GM23338 (cell line): ENCODE results near the gene AHCY. TPM values are rescaled to one million over a fixed set of nuclear protein-coding genes. Genes with fewer than 3 reads are reported as not detected.

Source experiments
- ATAC-seq: fragments of 200-7000 bp; cut with Tn5 transposase; 3 replicates; pipeline ENCODE4 v1.9.1; 2020
- DNase-seq: peaks from one replicate; pipeline ENCODE4 v3.0.0-alpha.2; 2015; ENCODE audit warnings: low spot score
- H2AFZ ChIP-seq: fragments of 200-600 bp; sonication (generic); 2 replicates; pipeline ENCODE4 v1.8.0; 2016; ENCODE audit warnings: antibody characterized with exemption, mild to moderate bottlenecking, moderate library complexity
- H3F3A ChIP-seq: fragments of 200-600 bp; sonication (generic); replicated peaks from 2 replicates; pipeline ENCODE4 v1.8.0; 2017; ENCODE audit warnings: antibody characterized with exemption, mixed run types, low read depth
- H3K27ac ChIP-seq: fragments of 200-600 bp; sonication (generic); 2 replicates; pipeline ENCODE4 v1.6.1; 2016; ENCODE audit warnings: low read depth
- H3K27me3 ChIP-seq: fragments of 200-600 bp; sonication (generic); 2 replicates; pipeline ENCODE4 v1.8.0; 2016; ENCODE audit warnings: mild to moderate bottlenecking, mixed run types, moderate library complexity; ENCODE audit not compliant: insufficient read depth
- H3K36me3 ChIP-seq: fragments of 200-600 bp; sonication (generic); 2 replicates; pipeline ENCODE4 v1.8.0; 2016; ENCODE audit warnings: mild to moderate bottlenecking; ENCODE audit not compliant: insufficient read depth
- H3K4me1 ChIP-seq: fragments of 200-600 bp; sonication (generic); 2 replicates; pipeline ENCODE4 v1.8.0; 2016; ENCODE audit warnings: mild to moderate bottlenecking, moderate library complexity; ENCODE audit not compliant: insufficient read depth
- H3K4me2 ChIP-seq: fragments of 200-600 bp; sonication (generic); 2 replicates; pipeline ENCODE4 v1.7.1; 2017; ENCODE audit warnings: mixed run types
- H3K4me3 ChIP-seq: fragments of 200-600 bp; sonication (generic); 2 replicates; pipeline ENCODE4 v1.6.1; 2016; ENCODE audit warnings: mixed run types
- H3K79me2 ChIP-seq: fragments of 200-600 bp; sonication (generic); replicated peaks from 2 replicates; pipeline ENCODE4 v1.8.0; 2017; ENCODE audit warnings: mild to moderate bottlenecking; ENCODE audit not compliant: insufficient read depth
- H3K9me2 ChIP-seq: fragments of 200-600 bp; sonication (generic); 2 replicates; pipeline ENCODE4 v1.8.0; 2017; ENCODE audit not compliant: insufficient read depth
- H4K20me1 ChIP-seq: fragments of 200-600 bp; sonication (generic); replicated peaks from 2 replicates; pipeline ENCODE4 v1.8.0; 2017; ENCODE audit warnings: mild to moderate bottlenecking; ENCODE audit not compliant: insufficient read depth
- H3K27ac Mint-ChIP-seq: 2 replicates; pipeline ENCODE4 v1.8.0; 2020; ENCODE audit warnings: inconsistent platforms, mild to moderate bottlenecking, moderate library complexity, mixed read lengths
- H3K27me3 Mint-ChIP-seq: 3 replicates; pipeline ENCODE4 v1.8.0; 2022; ENCODE audit warnings: low read depth, mild to moderate bottlenecking, moderate library complexity, mixed read lengths, inconsistent platforms; ENCODE audit not compliant: insufficient read depth, poor library complexity
- H3K36me3 Mint-ChIP-seq: 3 replicates; pipeline ENCODE4 v1.8.0; 2021; ENCODE audit warnings: low read depth, mild to moderate bottlenecking, inconsistent platforms, moderate library complexity, mixed read lengths
- H3K4me1 Mint-ChIP-seq: 3 replicates; pipeline ENCODE4 v1.8.0; 2020; ENCODE audit warnings: mild to moderate bottlenecking, inconsistent platforms, mixed read lengths
- H3K4me3 Mint-ChIP-seq: 3 replicates; pipeline ENCODE4 v1.8.0; 2021; ENCODE audit warnings: moderate library complexity, mild to moderate bottlenecking, inconsistent platforms, mixed read lengths
- H3K9me3 Mint-ChIP-seq: 3 replicates; pipeline ENCODE4 v1.8.0; 2020; ENCODE audit warnings: moderate library complexity, mild to moderate bottlenecking, inconsistent platforms, mixed read lengths
- EZH2phosphoT487 ChIP-seq: fragments of 200-600 bp; sonication (generic); IDR thresholded peaks from one replicate; pipeline ENCODE4 v1.8.1; 2018; ENCODE audit warnings: antibody characterized with exemption; ENCODE audit not compliant: unreplicated experiment
- NANOG ChIP-seq: IDR thresholded peaks from 2 replicates; pipeline ENCODE4 v1.6.1; 2016; ENCODE audit warnings: antibody characterized with exemption, borderline replicate concordance
- STAT1 ChIP-seq: IDR thresholded peaks from one replicate; pipeline ENCODE4 v1.6.1; 2016; ENCODE audit warnings: antibody characterized with exemption; ENCODE audit not compliant: unreplicated experiment
- ZNF331 ChIP-seq: fragments of 250-450 bp; sonication (Bioruptor Pico); IDR thresholded peaks from 2 replicates; pipeline ENCODE4 v1.5.0; 2020; ENCODE audit warnings: low read depth, mild to moderate bottlenecking, moderate library complexity
- polyA plus RNA-seq: library from polyadenylated mRNA; unstranded; fragments of >200 nt; fragmentation: Nextera tagmentation; extraction: Ambion mirVana; gene quantifications from 2 replicates; pipeline ENCODE4 v1.2.1, GENCODE V29; 2016
- total RNA-seq: library from RNA; depleted of rRNA; stranded (reverse); fragments of >200 nt; shearing (Covaris generic); gene quantifications from 2 replicates; pipeline ENCODE4 v1.2.3, GENCODE V29; 2014
- TF ChIP-seq, protein P1 (sequence below): fragments of 250-450 bp; sonication (Bioruptor Pico); IDR thresholded peaks from 2 replicates; pipeline ENCODE4 v1.5.0; 2020; ENCODE audit warnings: mild to moderate bottlenecking, moderate library complexity

The AHCY gene
- total and polyA plus RNA-seq, 2 experiments from 2014 or later: 138 to 423 TPM

DNA sequence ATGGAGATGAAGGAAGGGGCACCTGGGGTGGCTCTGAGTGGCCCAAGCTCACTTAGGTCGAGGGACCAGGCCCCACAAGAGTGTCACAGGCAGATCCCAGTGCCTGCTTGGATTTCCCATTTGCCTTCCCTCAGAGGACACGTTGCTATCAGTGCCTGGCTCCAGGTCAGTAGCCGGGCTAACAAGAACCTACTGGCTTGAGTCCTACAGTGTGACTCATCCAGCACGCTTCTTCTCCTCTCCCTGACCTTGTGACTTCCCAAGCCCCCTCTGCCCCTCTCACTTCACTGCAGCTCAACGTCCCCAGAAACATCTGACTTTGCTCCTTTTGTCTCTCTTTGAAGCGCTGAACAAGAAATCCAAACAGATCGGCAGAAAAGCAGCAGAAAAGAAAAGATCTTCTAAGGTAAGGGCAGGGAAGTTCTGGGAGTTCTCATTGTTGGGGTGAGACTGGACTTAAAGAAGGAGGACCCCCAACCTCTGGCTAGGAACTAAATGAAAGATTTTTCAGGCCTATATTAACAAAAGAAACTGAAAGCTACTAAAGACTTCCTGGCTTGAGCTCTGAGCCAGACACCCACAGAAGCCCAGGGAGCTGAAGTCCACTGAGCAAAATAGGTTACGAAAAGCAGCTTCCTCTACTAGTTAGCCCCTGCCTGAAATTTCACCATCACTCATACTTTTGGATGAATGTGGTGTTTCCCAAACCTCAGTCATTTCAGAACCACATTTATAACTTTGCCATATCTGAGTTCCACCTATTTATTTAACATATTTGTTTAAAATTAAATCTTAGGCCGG, 40.5 kb downstream of the AHCY start:
- Histone ChIP-seq H3K4me3 (no peak overlapping the region), H3K27me3 (no peaks in the 10 kb centered on the region), H3F3A (no peaks in the 10 kb centered on the region), H3K79me2 (no peaks in the 10 kb centered on the region), H3K27ac (0 out of 2 replicates have a peak overlapping the region, but pooled peaks have one; percentile 52), H3K36me3 (no peaks in the 10 kb centered on the region), H3K4me1 (no peaks in the 10 kb centered on the region), H3K9me2 (no peaks in the 10 kb centered on the region), H3K4me2 (no peak overlapping the region), H4K20me1 (no peaks in the 10 kb centered on the region), H2AFZ (no peak overlapping the region)
- DNase-seq (no peak), ATAC-seq (no peak; the same call in 2 of the 3 replicates)
- Mint-ChIP-seq H3K9me3 (no peaks in the 10 kb centered on the region), H3K27ac (no peak overlapping the region), H3K36me3 (no peaks in the 10 kb centered on the region), H3K4me1 (no peaks in the 10 kb centered on the region; the same call in 2 of the 3 replicates), H3K27me3 (peaks cover 4% of the 10 kb centered on the region), H3K4me3 (no peak overlapping the region)
- TF ChIP-seq, protein P1, sequence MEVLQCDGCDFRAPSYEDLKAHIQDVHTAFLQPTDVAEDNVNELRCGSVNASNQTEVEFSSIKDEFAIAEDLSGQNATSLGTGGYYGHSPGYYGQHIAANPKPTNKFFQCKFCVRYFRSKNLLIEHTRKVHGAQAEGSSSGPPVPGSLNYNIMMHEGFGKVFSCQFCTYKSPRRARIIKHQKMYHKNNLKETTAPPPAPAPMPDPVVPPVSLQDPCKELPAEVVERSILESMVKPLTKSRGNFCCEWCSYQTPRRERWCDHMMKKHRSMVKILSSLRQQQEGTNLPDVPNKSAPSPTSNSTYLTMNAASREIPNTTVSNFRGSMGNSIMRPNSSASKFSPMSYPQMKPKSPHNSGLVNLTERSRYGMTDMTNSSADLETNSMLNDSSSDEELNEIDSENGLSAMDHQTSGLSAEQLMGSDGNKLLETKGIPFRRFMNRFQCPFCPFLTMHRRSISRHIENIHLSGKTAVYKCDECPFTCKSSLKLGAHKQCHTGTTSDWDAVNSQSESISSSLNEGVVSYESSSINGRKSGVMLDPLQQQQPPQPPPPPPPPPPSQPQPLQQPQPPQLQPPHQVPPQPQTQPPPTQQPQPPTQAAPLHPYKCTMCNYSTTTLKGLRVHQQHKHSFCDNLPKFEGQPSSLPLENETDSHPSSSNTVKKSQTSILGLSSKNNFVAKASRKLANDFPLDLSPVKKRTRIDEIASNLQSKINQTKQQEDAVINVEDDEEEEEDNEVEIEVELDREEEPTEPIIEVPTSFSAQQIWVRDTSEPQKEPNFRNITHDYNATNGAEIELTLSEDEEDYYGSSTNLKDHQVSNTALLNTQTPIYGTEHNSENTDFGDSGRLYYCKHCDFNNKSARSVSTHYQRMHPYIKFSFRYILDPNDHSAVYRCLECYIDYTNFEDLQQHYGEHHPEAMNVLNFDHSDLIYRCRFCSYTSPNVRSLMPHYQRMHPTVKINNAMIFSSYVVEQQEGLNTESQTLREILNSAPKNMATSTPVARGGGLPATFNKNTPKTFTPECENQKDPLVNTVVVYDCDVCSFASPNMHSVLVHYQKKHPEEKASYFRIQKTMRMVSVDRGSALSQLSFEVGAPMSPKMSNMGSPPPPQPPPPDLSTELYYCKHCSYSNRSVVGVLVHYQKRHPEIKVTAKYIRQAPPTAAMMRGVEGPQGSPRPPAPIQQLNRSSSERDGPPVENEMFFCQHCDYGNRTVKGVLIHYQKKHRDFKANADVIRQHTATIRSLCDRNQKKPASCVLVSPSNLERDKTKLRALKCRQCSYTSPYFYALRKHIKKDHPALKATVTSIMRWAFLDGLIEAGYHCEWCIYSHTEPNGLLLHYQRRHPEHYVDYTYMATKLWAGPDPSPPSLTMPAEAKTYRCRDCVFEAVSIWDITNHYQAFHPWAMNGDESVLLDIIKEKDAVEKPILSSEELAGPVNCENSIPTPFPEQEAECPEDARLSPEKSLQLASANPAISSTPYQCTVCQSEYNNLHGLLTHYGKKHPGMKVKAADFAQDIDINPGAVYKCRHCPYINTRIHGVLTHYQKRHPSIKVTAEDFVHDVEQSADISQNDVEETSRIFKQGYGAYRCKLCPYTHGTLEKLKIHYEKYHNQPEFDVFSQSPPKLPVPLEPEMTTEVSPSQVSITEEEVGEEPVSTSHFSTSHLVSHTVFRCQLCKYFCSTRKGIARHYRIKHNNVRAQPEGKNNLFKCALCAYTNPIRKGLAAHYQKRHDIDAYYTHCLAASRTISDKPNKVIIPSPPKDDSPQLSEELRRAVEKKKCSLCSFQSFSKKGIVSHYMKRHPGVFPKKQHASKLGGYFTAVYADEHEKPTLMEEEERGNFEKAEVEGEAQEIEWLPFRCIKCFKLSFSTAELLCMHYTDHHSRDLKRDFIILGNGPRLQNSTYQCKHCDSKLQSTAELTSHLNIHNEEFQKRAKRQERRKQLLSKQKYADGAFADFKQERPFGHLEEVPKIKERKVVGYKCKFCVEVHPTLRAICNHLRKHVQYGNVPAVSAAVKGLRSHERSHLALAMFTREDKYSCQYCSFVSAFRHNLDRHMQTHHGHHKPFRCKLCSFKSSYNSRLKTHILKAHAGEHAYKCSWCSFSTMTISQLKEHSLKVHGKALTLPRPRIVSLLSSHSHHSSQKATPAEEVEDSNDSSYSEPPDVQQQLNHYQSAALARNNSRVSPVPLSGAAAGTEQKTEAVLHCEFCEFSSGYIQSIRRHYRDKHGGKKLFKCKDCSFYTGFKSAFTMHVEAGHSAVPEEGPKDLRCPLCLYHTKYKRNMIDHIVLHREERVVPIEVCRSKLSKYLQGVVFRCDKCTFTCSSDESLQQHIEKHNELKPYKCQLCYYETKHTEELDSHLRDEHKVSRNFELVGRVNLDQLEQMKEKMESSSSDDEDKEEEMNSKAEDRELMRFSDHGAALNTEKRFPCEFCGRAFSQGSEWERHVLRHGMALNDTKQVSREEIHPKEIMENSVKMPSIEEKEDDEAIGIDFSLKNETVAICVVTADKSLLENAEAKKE (CRISPR knock-in tag): no peak
- no peak for TF ChIP-seq NANOG
- TF ChIP-seq EZH2phosphoT487: no peak
- no peak for TF ChIP-seq ZNF331 (CRISPR knock-in tag)
- no peak for TF ChIP-seq STAT1
